ENCODE measurements around the gene USE1. TPM values are rescaled to one million over a fixed set of nuclear protein-coding genes. Genes with fewer than 3 reads are reported as not detected.

The USE1 gene
- total RNA-seq, 1 donor, result 27.8 TPM

GRCh38 chr19:17226002-17226933 is 11.1 kb downstream of the USE1 start, which contains the start of gene OCEL1:
Gene OCEL1 (plus strand): TSS chr19:17226226. CDS start chr19:17226248, 22 bp downstream.
- TF ChIP-seq CTCF (IDR thresholded peaks at IDR 0.05; ENCODE audit: insufficient read depth, low read length), result no peak
- H3K4me3 ChIP-seq (ENCODE audit: low read depth, low read length), result peak within 1 kb of the TSS; percentile 89
- DNase-seq (ENCODE audit: low read depth), result peak; percentile 97

- DNase-seq (ENCODE audit: low read depth), result no peak
Observed at GRCh38 chr19:17227798-17228367, 12.7 kb downstream of the USE1 start.

GRCh38 chr19:17229890-17230289 is 14.7 kb downstream of the USE1 start:
- DNase-seq (ENCODE audit: low read depth), result no peak
- H3K4me3 ChIP-seq (ENCODE audit: low read depth, low read length), result no peak overlapping the region
- no peak for TF ChIP-seq CTCF (IDR thresholded peaks at IDR 0.05; ENCODE audit: insufficient read depth, low read length)

More at GRCh38 chr19:17227798-17228367, 12.7 kb downstream of the USE1 start:
- no peak overlapping the region for H3K4me3 ChIP-seq (ENCODE audit: low read depth, low read length)
- TF ChIP-seq CTCF (IDR thresholded peaks at IDR 0.05; ENCODE audit: insufficient read depth, low read length), result no peak

- no peak overlapping the region for H3K4me3 ChIP-seq (ENCODE audit: low read depth, low read length)
- DNase-seq (ENCODE audit: low read depth), result no peak
- no peak for TF ChIP-seq CTCF (IDR thresholded peaks at IDR 0.05; ENCODE audit: insufficient read depth, low read length)
Observed at GRCh38 chr19:17232258-17232657, 17.1 kb downstream of the USE1 start.

GRCh38 chr19:17234911-17235299 is 19.7 kb downstream of the USE1 start:
- H3K4me3 ChIP-seq (ENCODE audit: low read depth, low read length), result peak overlapping the region; percentile 70
- TF ChIP-seq CTCF (IDR thresholded peaks at IDR 0.05; ENCODE audit: insufficient read depth, low read length), result no peak
- peak; percentile 43 for DNase-seq (ENCODE audit: low read depth)

GRCh38 chr19:17235300-17235970 is 20.3 kb downstream of the USE1 start:
- peak; percentile 65 for DNase-seq (ENCODE audit: low read depth)

More at GRCh38 chr19:17235300-17235970, 20.3 kb downstream of the USE1 start:
- peak; percentile 43 for TF ChIP-seq CTCF (IDR thresholded peaks at IDR 0.05; ENCODE audit: insufficient read depth, low read length)
- peak overlapping the region; percentile 70 for H3K4me3 ChIP-seq (ENCODE audit: low read depth, low read length)

All from fibroblast of the aortic adventitia (primary cell).